ENCODE measurements around the gene ZAP70.

DNA sequence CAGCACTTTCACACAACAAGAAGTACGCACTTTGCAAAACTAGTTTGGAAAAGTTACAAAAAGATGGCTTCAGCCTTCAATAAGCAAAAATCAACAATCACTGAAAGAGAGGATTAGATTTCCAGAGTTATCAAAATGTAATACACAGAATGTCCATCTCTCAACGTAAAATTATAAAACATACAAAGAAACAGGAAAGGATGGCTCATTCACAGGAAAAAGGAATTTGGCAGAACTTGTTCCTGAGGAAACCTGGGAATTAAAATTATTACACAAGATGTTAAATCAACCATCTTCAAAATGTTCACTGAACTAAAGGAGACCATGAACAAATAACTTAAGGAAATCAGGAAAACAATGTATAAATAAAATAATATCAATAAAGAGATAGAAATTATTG, 35.9 kb upstream of the ZAP70 start:
- TF ChIP-seq, protein P1, sequence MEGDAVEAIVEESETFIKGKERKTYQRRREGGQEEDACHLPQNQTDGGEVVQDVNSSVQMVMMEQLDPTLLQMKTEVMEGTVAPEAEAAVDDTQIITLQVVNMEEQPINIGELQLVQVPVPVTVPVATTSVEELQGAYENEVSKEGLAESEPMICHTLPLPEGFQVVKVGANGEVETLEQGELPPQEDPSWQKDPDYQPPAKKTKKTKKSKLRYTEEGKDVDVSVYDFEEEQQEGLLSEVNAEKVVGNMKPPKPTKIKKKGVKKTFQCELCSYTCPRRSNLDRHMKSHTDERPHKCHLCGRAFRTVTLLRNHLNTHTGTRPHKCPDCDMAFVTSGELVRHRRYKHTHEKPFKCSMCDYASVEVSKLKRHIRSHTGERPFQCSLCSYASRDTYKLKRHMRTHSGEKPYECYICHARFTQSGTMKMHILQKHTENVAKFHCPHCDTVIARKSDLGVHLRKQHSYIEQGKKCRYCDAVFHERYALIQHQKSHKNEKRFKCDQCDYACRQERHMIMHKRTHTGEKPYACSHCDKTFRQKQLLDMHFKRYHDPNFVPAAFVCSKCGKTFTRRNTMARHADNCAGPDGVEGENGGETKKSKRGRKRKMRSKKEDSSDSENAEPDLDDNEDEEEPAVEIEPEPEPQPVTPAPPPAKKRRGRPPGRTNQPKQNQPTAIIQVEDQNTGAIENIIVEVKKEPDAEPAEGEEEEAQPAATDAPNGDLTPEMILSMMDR (conservative IDR thresholded peaks at IDR 0.05; ENCODE audit: low read depth, low read length): no peak
- TF ChIP-seq EZH2 (IDR thresholded peaks at IDR 0.05; ENCODE audit: borderline replicate concordance, low read depth, low read length, poor library complexity, severe bottlenecking): no peak

Data from A673 (cell line).